Peyer's patch (tissue), 4 donors: Measurements from ENCODE around the gene ITK. TPM values are rescaled to one million over a fixed set of nuclear protein-coding genes. Genes with fewer than 3 reads are reported as not detected.
"Not testable (repeated sequence)": the region's sequence is repeated elsewhere in the genome, so short reads cannot be mapped to it uniquely, and the experiment has no call there.

Experiments used
- DNase-seq, 3 donors: peaks; one replicate each; pipeline ENCODE4 v3.0.0-alpha.2; 2017 to 2019
- H3K27ac ChIP-seq, 4 donors: fragments of 200-600 bp; sonication (generic); one replicate each; pipeline ENCODE4 v1.5.1; 2016 to 2019
- H3K27me3 ChIP-seq, 2 donors: fragments of 200-600 bp; sonication (generic); one replicate each; pipeline ENCODE4 v1.5.1; 2019
- H3K36me3 ChIP-seq, 3 donors: fragments of 200-600 bp; sonication (generic); one replicate each; pipeline ENCODE4 v1.5.1; 2016 to 2019
- H3K4me1 ChIP-seq, 4 donors: fragments of 200-600 bp; sonication (generic); one replicate each; pipeline ENCODE4 v1.5.1; 2016 to 2019
- H3K4me3 ChIP-seq, 4 donors: fragments of 200-600 bp; sonication (generic); 1 replicate in 3 of 4; 2 replicates in 1 of 4; pipeline ENCODE4 v1.5.1; 2016 to 2019; ENCODE audit warnings: mild to moderate bottlenecking in 1 of 4
- H3K9me3 ChIP-seq, 4 donors: fragments of 200-600 bp; sonication (generic); one replicate each; pipeline ENCODE4 v1.5.1; 2016 to 2019; ENCODE audit warnings: mild to moderate bottlenecking in 1 of 4
- POLR2A ChIP-seq, 2 donors: fragments of 450-650 bp; IDR thresholded peaks; one replicate each; pipeline ENCODE4 v1.5.1; 2017; ENCODE audit warnings: antibody characterized with exemption in 2 of 2, mild to moderate bottlenecking in 2 of 2, moderate library complexity in 2 of 2
- total RNA-seq, 4 donors: library from RNA; depleted of rRNA; stranded (reverse); fragments of >200 nt; gene quantifications; one replicate each; pipeline ENCODE4 v1.1.0, GENCODE V29; 2016
- TF ChIP-seq, protein P1 (sequence below), 6 experiments: fragments of 450-650 bp in 4 of 6; fragments of 200-600 bp in 2 of 6; sonication (generic) in 1 of 6; IDR thresholded peaks; one replicate each; pipeline ENCODE4 v1.5.1; 2017 to 2019; ENCODE audit warnings: antibody characterized with exemption in 6 of 6, mild to moderate bottlenecking in 3 of 6, moderate library complexity in 1 of 6

Gene ITK
- total RNA-seq, 4 donors from 2014 or later: 6.7 to 16.5 (median 6.9) TPM

DNA sequence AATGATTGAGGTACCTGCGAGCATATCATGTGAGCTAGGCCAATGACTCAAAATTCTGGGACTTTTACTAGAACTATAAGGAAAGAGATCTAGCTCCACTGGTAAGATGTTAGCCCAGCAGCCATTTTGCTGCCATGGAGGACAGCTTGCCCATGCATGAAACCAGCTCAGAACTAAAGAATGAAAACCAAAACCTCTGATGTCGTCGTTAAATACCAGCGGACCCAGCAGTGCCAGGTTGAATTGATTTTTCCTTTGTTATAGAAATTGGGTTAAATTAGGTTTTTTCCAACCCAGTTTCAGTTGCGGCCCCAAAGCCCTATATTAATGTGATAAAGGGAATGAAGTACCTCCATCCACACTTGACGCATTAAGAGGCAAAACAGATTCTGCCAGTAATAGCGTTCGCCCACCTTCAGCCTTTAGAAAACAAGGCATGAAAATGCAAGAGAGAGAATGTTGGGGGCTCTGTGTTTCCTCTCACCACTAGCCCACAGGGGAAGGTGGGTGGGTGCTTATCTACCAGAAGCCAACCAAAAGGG lies 5.5 kb upstream of the ITK start:
- no peaks in the 10 kb centered on the region for H3K36me3 ChIP-seq
- no peaks in the 10 kb centered on the region for H3K9me3 ChIP-seq
- no peak overlapping the region for H3K4me3 ChIP-seq
- DNase-seq: no peak
- no peaks in the 10 kb centered on the region for H3K4me1 ChIP-seq
- no peak overlapping the region for H3K27ac ChIP-seq
- no peak for TF ChIP-seq POLR2A (IDR thresholded peaks at IDR 0.05)
- TF ChIP-seq, protein P1, sequence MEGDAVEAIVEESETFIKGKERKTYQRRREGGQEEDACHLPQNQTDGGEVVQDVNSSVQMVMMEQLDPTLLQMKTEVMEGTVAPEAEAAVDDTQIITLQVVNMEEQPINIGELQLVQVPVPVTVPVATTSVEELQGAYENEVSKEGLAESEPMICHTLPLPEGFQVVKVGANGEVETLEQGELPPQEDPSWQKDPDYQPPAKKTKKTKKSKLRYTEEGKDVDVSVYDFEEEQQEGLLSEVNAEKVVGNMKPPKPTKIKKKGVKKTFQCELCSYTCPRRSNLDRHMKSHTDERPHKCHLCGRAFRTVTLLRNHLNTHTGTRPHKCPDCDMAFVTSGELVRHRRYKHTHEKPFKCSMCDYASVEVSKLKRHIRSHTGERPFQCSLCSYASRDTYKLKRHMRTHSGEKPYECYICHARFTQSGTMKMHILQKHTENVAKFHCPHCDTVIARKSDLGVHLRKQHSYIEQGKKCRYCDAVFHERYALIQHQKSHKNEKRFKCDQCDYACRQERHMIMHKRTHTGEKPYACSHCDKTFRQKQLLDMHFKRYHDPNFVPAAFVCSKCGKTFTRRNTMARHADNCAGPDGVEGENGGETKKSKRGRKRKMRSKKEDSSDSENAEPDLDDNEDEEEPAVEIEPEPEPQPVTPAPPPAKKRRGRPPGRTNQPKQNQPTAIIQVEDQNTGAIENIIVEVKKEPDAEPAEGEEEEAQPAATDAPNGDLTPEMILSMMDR (IDR thresholded peaks at IDR 0.05): no peak
- H3K27me3 ChIP-seq: no peaks in the 10 kb centered on the region

DNA sequence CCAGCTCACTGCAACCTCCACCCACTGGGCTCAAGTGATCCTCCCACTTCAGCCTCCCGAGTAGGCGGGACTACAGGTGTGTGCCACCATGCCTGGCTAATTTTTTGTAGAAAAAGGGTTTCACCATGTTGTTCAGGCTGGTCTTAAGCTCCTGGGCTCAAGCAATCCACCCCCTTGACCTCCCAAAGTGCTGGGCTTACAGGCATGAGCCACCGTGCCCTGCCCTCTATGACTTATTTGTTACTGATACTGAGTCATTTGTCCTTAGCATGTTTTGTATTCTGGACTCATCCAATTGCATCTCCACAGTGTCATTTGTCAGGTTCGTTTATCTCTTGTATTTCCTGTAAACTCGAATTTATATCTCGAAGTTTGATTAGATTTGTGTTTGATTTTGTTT lies 2.7 kb upstream of the ITK start:
- Histone ChIP-seq H3K36me3 (no peaks in the 10 kb centered on the region), H3K9me3 (no peaks in the 10 kb centered on the region), H3K27ac (peak overlapping the region in 3 of 4 donors; percentile 4 to 52 (median 27)), H3K4me1 (no peaks in the 10 kb centered on the region), H3K27me3 (no peaks in the 10 kb centered on the region), H3K4me3 (no peak overlapping the region)
- no peak for DNase-seq
- TF ChIP-seq, protein P1 (IDR thresholded peaks at IDR 0.05): no peak
- no peak for TF ChIP-seq POLR2A (IDR thresholded peaks at IDR 0.05)

GRCh38 chr5:157178966-157179365 lies 1.7 kb upstream of the ITK start:
- H3K9me3 ChIP-seq: no peaks in the 10 kb centered on the region
- H3K4me3 ChIP-seq: no peak overlapping the region
- peak overlapping the region; percentile 48 to 62 (median 54) for H3K27ac ChIP-seq
- H3K27me3 ChIP-seq: no peaks in the 10 kb centered on the region
- H3K4me1 ChIP-seq: no peaks in the 10 kb centered on the region
- TF ChIP-seq, protein P1 (IDR thresholded peaks at IDR 0.05): no peak
- no peak for TF ChIP-seq POLR2A (IDR thresholded peaks at IDR 0.05)
- no peaks in the 10 kb centered on the region for H3K36me3 ChIP-seq
- no peak for DNase-seq

GRCh38 chr5:157182143-157182757 lies 1.6 kb downstream of the ITK start:
- Histone ChIP-seq H3K27me3 (no peaks in the 10 kb centered on the region), H3K4me3 (peak overlapping the region; percentile 22 to 36 (median 26)), H3K9me3 (no peaks in the 10 kb centered on the region), H3K4me1 (no peaks in the 10 kb centered on the region), H3K36me3 (no peaks in the 10 kb centered on the region), H3K27ac (peak overlapping the region in 3 of 4 donors; percentile 5 to 61 (median 52))
- TF ChIP-seq, protein P1 (IDR thresholded peaks at IDR 0.05): no peak
- no peak for TF ChIP-seq POLR2A (IDR thresholded peaks at IDR 0.05)
- DNase-seq: no peak

GRCh38 chr5:157184117-157184670 lies 3.6 kb downstream of the ITK start:
- H3K4me3 ChIP-seq: peak overlapping the region; percentile 6 to 36 (median 32)

GRCh38 chr5:157185122-157185521 lies 4.5 kb downstream of the ITK start:
- not testable (repeated sequence) for H3K4me1 ChIP-seq, H3K27me3 ChIP-seq, H3K9me3 ChIP-seq, H3K36me3 ChIP-seq, DNase-seq
- H3K4me3 ChIP-seq: peak overlapping the region in 2 of 4 donors; percentile 0 to 36
- H3K27ac ChIP-seq: peak overlapping the region in 1 of 4 donors; percentile 27

More at GRCh38 chr5:157184117-157184670, 3.6 kb downstream of the ITK start:
- Histone ChIP-seq H3K36me3 (no peaks in the 10 kb centered on the region), H3K27me3 (no peaks in the 10 kb centered on the region), H3K27ac (peak overlapping the region in 1 of 4 donors; percentile 27), H3K4me1 (no peaks in the 10 kb centered on the region), H3K9me3 (no peaks in the 10 kb centered on the region)
- DNase-seq: no peak
- TF ChIP-seq, protein P1 (IDR thresholded peaks at IDR 0.05): no peak
- no peak for TF ChIP-seq POLR2A (IDR thresholded peaks at IDR 0.05)
